Glutamatergic neuron (in vitro differentiated cells): ENCODE results near the gene LSS. TPM values are rescaled to one million over a fixed set of nuclear protein-coding genes. Genes with fewer than 3 reads are reported as not detected.
A peak's percentile ranks its signal among the peaks of the same experiment; 100 is the strongest.

Experiments
- DNase-seq: peaks from one replicate; pipeline ENCODE4 v3.0.0; 2022
- H3K27ac Mint-ChIP-seq: one replicate; pipeline ENCODE4 v1.8.0; 2020; ENCODE audit warnings: mild to moderate bottlenecking, mixed read lengths, inconsistent platforms; ENCODE audit not compliant: unreplicated experiment
- H3K27me3 Mint-ChIP-seq: one replicate; pipeline ENCODE4 v1.8.0; 2020; ENCODE audit warnings: mild to moderate bottlenecking, moderate library complexity, mixed read lengths, inconsistent platforms; ENCODE audit not compliant: unreplicated experiment
- H3K36me3 Mint-ChIP-seq: one replicate; pipeline ENCODE4 v1.8.0; 2020; ENCODE audit warnings: mild to moderate bottlenecking, mixed read lengths, inconsistent platforms; ENCODE audit not compliant: unreplicated experiment
- H3K4me1 Mint-ChIP-seq: one replicate; pipeline ENCODE4 v1.8.0; 2020; ENCODE audit warnings: mild to moderate bottlenecking, low read depth, mixed read lengths, inconsistent platforms; ENCODE audit not compliant: unreplicated experiment
- H3K4me3 Mint-ChIP-seq: one replicate; pipeline ENCODE4 v1.8.0; 2020; ENCODE audit warnings: mild to moderate bottlenecking, mixed read lengths, inconsistent platforms; ENCODE audit not compliant: unreplicated experiment
- H3K9me3 Mint-ChIP-seq: one replicate; pipeline ENCODE4 v1.8.0; 2020; ENCODE audit warnings: mild to moderate bottlenecking, moderate library complexity, mixed read lengths, inconsistent platforms; ENCODE audit not compliant: unreplicated experiment
- CTCF ChIP-seq: fragments of 200-600 bp; sonication (generic); IDR thresholded peaks from one replicate; pipeline ENCODE4 v1.5.0; 2021; ENCODE audit not compliant: partially characterized antibody, unreplicated experiment
- total RNA-seq: library from RNA; stranded (reverse); fragmentation: NEBNext Ultra II Directional; extraction: Animal tissue kit (Norgen Biotek cat#: 25700); gene quantifications from one replicate; pipeline ENCODE4 v1.2.1, GENCODE V29; 2021; ENCODE audit not compliant: unreplicated experiment

The LSS gene
- total RNA-seq, 1 donor from 2014 or later = 390 TPM

GRCh38 chr21:46211786-46212720 lies 16.5 kb downstream of the LSS start:
- no peak for TF ChIP-seq CTCF
- Mint-ChIP-seq H3K36me3 (peaks cover 4% of the 10 kb centered on the region), H3K27me3 (peaks cover 14% of the 10 kb centered on the region), H3K9me3 (peaks cover 14% of the 10 kb centered on the region), H3K4me1 (peaks cover 16% of the 10 kb centered on the region), H3K4me3 (no peak overlapping the region), H3K27ac (peak overlapping the region; percentile 68)
- DNase-seq = no peak

- Mint-ChIP-seq H3K27ac (peak overlapping the region; percentile 68), H3K27me3 (peaks cover 14% of the 10 kb centered on the region), H3K4me1 (peaks cover 16% of the 10 kb centered on the region), H3K36me3 (peaks cover 4% of the 10 kb centered on the region), H3K4me3 (no peak overlapping the region), H3K9me3 (peaks cover 14% of the 10 kb centered on the region)
- DNase-seq = no peak
- no peak for TF ChIP-seq CTCF
These were observed 17.2 kb downstream of the LSS start for GRCh38 chr21:46211376-46211775.

- H3K27me3 Mint-ChIP-seq = peaks cover 14% of the 10 kb centered on the region
- H3K4me3 Mint-ChIP-seq = no peak overlapping the region
- no peak for DNase-seq
- TF ChIP-seq CTCF = no peak
- peaks cover 20% of the 10 kb centered on the region for H3K4me1 Mint-ChIP-seq
- H3K36me3 Mint-ChIP-seq = peaks cover 4% of the 10 kb centered on the region
- H3K27ac Mint-ChIP-seq = no peak overlapping the region
- H3K9me3 Mint-ChIP-seq = peaks cover 14% of the 10 kb centered on the region
These were observed 18.0 kb downstream of the LSS start for GRCh38 chr21:46210378-46211136.

- no peak for TF ChIP-seq CTCF
- H3K4me1 Mint-ChIP-seq = peaks cover 23% of the 10 kb centered on the region
- no peak for DNase-seq
- peaks cover 9% of the 10 kb centered on the region for H3K27me3 Mint-ChIP-seq
- no peak overlapping the region for H3K27ac Mint-ChIP-seq
- peaks cover 16% of the 10 kb centered on the region for H3K9me3 Mint-ChIP-seq
- H3K4me3 Mint-ChIP-seq = no peak overlapping the region
- H3K36me3 Mint-ChIP-seq = peaks cover 4% of the 10 kb centered on the region
These were observed 19.5 kb downstream of the LSS start for GRCh38 chr21:46208761-46209721.
